GM18502 (cell line): ENCODE measurements around the gene PLD5.

ENCODE experiments used
- ATAC-seq: cut with Tn5 transposase; IDR thresholded peaks from one replicate; pipeline ENCODE4 v1.9.1; 2021; ENCODE audit warnings: mild to moderate bottlenecking; ENCODE audit not compliant: unreplicated experiment, poor library complexity

PLD5 gene

GRCh38 chr1:242524571-242525359, at the start of gene PLD5:
Gene PLD5, minus strand, starts transcription at chr1:242524697.
- ATAC-seq, result no peak

GRCh38 chr1:242569867-242570266, 45.4 kb upstream of the PLD5 start:
- ATAC-seq, result no peak

GRCh38 chr1:242568666-242569065, 44.2 kb upstream of the PLD5 start:
- no peak for ATAC-seq

- ATAC-seq, result no peak
These were observed 43.1 kb upstream of the PLD5 start for GRCh38 chr1:242567596-242567995.

GRCh38 chr1:242556759-242557158, 32.3 kb upstream of the PLD5 start:
- no peak for ATAC-seq

- ATAC-seq, result no peak
These were observed 31.8 kb upstream of the PLD5 start for GRCh38 chr1:242556276-242556675.

GRCh38 chr1:242554577-242554976, 30.1 kb upstream of the PLD5 start:
- ATAC-seq, result no peak

- no peak for ATAC-seq
These were observed 22.6 kb upstream of the PLD5 start for GRCh38 chr1:242546849-242547729.

GRCh38 chr1:242546441-242546840, 21.9 kb upstream of the PLD5 start:
- no peak for ATAC-seq

- ATAC-seq, result no peak
These were observed 19.6 kb upstream of the PLD5 start for GRCh38 chr1:242544071-242544470.

- no peak for ATAC-seq
These were observed 17.8 kb upstream of the PLD5 start for GRCh38 chr1:242542271-242542670.

GRCh38 chr1:242535986-242536385, 11.5 kb upstream of the PLD5 start:
- ATAC-seq, result no peak

GRCh38 chr1:242534753-242535152, 10.3 kb upstream of the PLD5 start:
- ATAC-seq, result no peak

- ATAC-seq, result no peak
These were observed 6.3 kb upstream of the PLD5 start for GRCh38 chr1:242530761-242531160.

- no peak for ATAC-seq
These were observed 1.3 kb upstream of the PLD5 start for GRCh38 chr1:242525769-242526168.

GRCh38 chr1:242525360-242525722, 844 bp upstream of the PLD5 start:
- no peak for ATAC-seq

GRCh38 chr1:242523719-242524570, 552 bp downstream of the PLD5 start:
- ATAC-seq, result no peak

GRCh38 chr1:242522996-242523718, 1.3 kb downstream of the PLD5 start:
- no peak for ATAC-seq

- ATAC-seq, result no peak
These were observed 2.1 kb downstream of the PLD5 start for GRCh38 chr1:242522304-242522945.
